Measurements from ENCODE around the gene ZNF556.

DNA sequence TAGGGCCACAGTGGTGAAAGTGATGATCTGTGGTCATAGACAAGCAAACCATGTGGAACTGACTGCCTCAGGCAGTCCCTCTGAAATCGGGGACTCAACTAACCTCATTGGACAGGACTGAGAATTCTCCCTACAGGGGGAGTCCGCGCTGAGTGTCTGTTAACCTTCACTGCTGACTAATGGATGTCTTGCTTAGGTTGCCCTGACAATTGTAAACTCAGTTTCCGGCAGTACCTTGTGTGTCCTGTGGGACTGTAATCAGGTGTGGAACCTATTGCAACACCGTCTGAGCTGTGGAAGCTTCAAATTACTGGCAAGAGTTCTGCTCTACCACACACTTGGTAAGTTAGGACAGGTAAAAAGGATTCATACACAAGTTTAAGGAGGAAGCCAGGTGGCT is 55.9 kb downstream of the ZNF556 start:
- TF ChIP-seq EZH2 (IDR thresholded peaks at IDR 0.05) (no peak), POLR2AphosphoS5 (IDR thresholded peaks at IDR 0.05; ENCODE audit: borderline replicate concordance, low read depth, low read length) (no peak)
